Measurements from ENCODE around the gene OR51F2.

DNA sequence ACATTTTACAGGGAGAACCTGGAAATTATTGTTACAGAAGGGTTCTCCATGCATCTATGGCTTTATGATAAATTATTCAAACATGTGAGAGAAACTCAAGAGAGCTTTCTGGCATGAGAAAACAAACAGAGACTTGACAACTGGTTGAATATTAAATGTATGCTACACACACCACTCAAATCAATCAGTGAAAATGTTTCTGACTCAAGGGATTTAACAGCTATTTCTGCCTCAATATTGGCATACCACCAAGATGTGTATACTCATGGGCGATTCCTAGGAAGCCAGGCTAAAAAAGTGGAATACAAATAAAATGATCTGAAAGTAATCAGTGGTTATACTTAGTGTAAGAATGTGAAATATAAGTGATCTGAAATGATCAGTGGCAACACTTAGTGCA is 44.7 kb downstream of the OR51F2 start:
- TF ChIP-seq, protein P1, sequence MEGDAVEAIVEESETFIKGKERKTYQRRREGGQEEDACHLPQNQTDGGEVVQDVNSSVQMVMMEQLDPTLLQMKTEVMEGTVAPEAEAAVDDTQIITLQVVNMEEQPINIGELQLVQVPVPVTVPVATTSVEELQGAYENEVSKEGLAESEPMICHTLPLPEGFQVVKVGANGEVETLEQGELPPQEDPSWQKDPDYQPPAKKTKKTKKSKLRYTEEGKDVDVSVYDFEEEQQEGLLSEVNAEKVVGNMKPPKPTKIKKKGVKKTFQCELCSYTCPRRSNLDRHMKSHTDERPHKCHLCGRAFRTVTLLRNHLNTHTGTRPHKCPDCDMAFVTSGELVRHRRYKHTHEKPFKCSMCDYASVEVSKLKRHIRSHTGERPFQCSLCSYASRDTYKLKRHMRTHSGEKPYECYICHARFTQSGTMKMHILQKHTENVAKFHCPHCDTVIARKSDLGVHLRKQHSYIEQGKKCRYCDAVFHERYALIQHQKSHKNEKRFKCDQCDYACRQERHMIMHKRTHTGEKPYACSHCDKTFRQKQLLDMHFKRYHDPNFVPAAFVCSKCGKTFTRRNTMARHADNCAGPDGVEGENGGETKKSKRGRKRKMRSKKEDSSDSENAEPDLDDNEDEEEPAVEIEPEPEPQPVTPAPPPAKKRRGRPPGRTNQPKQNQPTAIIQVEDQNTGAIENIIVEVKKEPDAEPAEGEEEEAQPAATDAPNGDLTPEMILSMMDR (IDR thresholded peaks at IDR 0.05): no peak
- TF ChIP-seq POLR2A (IDR thresholded peaks at IDR 0.05): no peak

Data from esophagus squamous epithelium (tissue), 4 donors.